Effector CD4-positive, alpha-beta T cell (primary cell): ENCODE results near the gene B3GNT9.

Source experiments
- DNase-seq: peaks from one replicate; pipeline ENCODE4 v3.0.0-alpha.2; 2020

The B3GNT9 gene

GRCh38 chr16:67184995-67185650 lies 34.3 kb upstream of the B3GNT9 start:
- DNase-seq: peak; percentile 82

- no peak for DNase-seq
Observed at GRCh38 chr16:67184453-67184994, 33.7 kb upstream of the B3GNT9 start.

GRCh38 chr16:67183627-67184452 lies 33.0 kb upstream of the B3GNT9 start, which contains the start of gene MATCAP1:
Gene MATCAP1 (minus strand): TSS chr16:67183963. CDS start chr16:67180610, 3,353 bp downstream.
- DNase-seq: peak; percentile 89

- DNase-seq: no peak
Observed at GRCh38 chr16:67183284-67183626, 32.5 kb upstream of the B3GNT9 start.

GRCh38 chr16:67182288-67182687 lies 31.5 kb upstream of the B3GNT9 start:
- no peak for DNase-seq

- no peak for DNase-seq
Observed at GRCh38 chr16:67181346-67181745, 30.5 kb upstream of the B3GNT9 start.

GRCh38 chr16:67180166-67180565 lies 29.4 kb upstream of the B3GNT9 start:
- DNase-seq: no peak

GRCh38 chr16:67179421-67180080 lies 28.8 kb upstream of the B3GNT9 start:
- DNase-seq: no peak

GRCh38 chr16:67177743-67178699 lies 27.2 kb upstream of the B3GNT9 start:
- DNase-seq: peak; percentile 43

- DNase-seq: no peak
Observed at GRCh38 chr16:67176662-67177061, 25.9 kb upstream of the B3GNT9 start.

- DNase-seq: no peak
Observed at GRCh38 chr16:67174706-67175231, 24.0 kb upstream of the B3GNT9 start.

GRCh38 chr16:67173808-67174705 lies 23.3 kb upstream of the B3GNT9 start:
- peak; percentile 61 for DNase-seq

GRCh38 chr16:67173323-67173722 lies 22.5 kb upstream of the B3GNT9 start:
- no peak for DNase-seq

GRCh38 chr16:67170949-67171649 lies 20.3 kb upstream of the B3GNT9 start:
- DNase-seq: no peak

GRCh38 chr16:67170168-67170948 lies 19.6 kb upstream of the B3GNT9 start, which contains the start of gene NOL3:
Gene NOL3 (plus strand): TSS chr16:67170538.
- no peak for DNase-seq

GRCh38 chr16:67169642-67170167 lies 18.9 kb upstream of the B3GNT9 start:
- DNase-seq: no peak

- DNase-seq: no peak
Observed at GRCh38 chr16:67169011-67169451, 18.2 kb upstream of the B3GNT9 start.

- DNase-seq: no peak
Observed at GRCh38 chr16:67167588-67167987, 16.8 kb upstream of the B3GNT9 start.

- DNase-seq: no peak
Observed at GRCh38 chr16:67166598-67167168, 15.9 kb upstream of the B3GNT9 start.
